Spleen (tissue), 11 donors: ENCODE results near the gene LCORL. TPM values are rescaled to one million over a fixed set of nuclear protein-coding genes. Genes with fewer than 3 reads are reported as not detected.

Experiments
- DNase-seq: peaks from one replicate; pipeline ENCODE4 v3.0.0-alpha.2; 2020
- H3K27ac ChIP-seq, 8 donors: fragments of 200-600 bp; sonication (generic) in 7 of 8; 1 replicate in 4 of 8; 2 replicates in 4 of 8; pipeline versions ENCODE4 v1.5.0 to v1.8.0; 2016 to 2021; ENCODE audit warnings: inconsistent platforms in 4 of 8, mild to moderate bottlenecking in 4 of 8, moderate library complexity in 1 of 8
- H3K27me3 ChIP-seq, 7 donors: fragments of 200-600 bp; sonication (generic) in 6 of 7; replicated peaks in 1 of 7; 1 replicate in 4 of 7; 2 replicates in 3 of 7; pipeline versions ENCODE4 v1.5.0 to v1.8.0; 2016 to 2021; ENCODE audit warnings: inconsistent platforms in 3 of 7, mild to moderate bottlenecking in 1 of 7
- H3K36me3 ChIP-seq, 6 donors: fragments of 200-600 bp; sonication (generic) in 5 of 6; 1 replicate in 4 of 6; 2 replicates in 2 of 6; pipeline versions ENCODE4 v1.5.0 to v1.8.0; 2016 to 2021; ENCODE audit warnings: inconsistent platforms in 2 of 6
- H3K4me1 ChIP-seq, 6 donors: fragments of 200-600 bp; sonication (generic) in 5 of 6; 1 replicate in 3 of 6; 2 replicates in 3 of 6; pipeline versions ENCODE4 v1.5.0 to v1.8.0; 2016 to 2021; ENCODE audit warnings: inconsistent platforms in 3 of 6
- H3K4me3 ChIP-seq, 8 donors: fragments of 200-600 bp; sonication (generic) in 7 of 8; 1 replicate in 4 of 8; 2 replicates in 4 of 8; pipeline versions ENCODE4 v1.5.0 to v1.8.0; 2016 to 2021; ENCODE audit warnings: inconsistent platforms in 4 of 8, mild to moderate bottlenecking in 4 of 8, moderate library complexity in 2 of 8
- H3K9me3 ChIP-seq, 8 donors: fragments of 200-600 bp; sonication (generic) in 7 of 8; 1 replicate in 4 of 8; 2 replicates in 4 of 8; pipeline versions ENCODE4 v1.5.0 to v1.8.0; 2016 to 2021; ENCODE audit warnings: inconsistent platforms in 4 of 8
- POLR2A ChIP-seq, 3 donors: fragments of 450-650 bp; IDR thresholded peaks; one replicate each; pipeline ENCODE4 v1.5.1; 2017; ENCODE audit warnings: antibody characterized with exemption in 3 of 3, mild to moderate bottlenecking in 1 of 3
- POLR2AphosphoS5 ChIP-seq, 3 donors: sonication (generic); formaldehyde crosslinking; IDR thresholded peaks; one replicate each; pipeline ENCODE4 v1.5.1; 2017; ENCODE audit warnings: antibody characterized with exemption in 3 of 3
- WGBS, 5 donors: extraction: QIAGEN DNeasy Blood & Tissue Kit in 3 of 5; methylation state at CpG; one replicate each; pipeline versions ENCODE4 v1.1.5 to v1.1.7; 2013 to 2018; 5-methylcytosine and 5-hydroxymethylcytosine counted together
- intact Hi-C: fragments of 100-400 bp; cut with DNase I; formaldehyde crosslinking; loops from one replicate; pipeline ENCODE4 v1.15.0; 2023; ENCODE audit warnings: low total_unique reads
- polyA plus RNA-seq, 3 donors: library from polyadenylated mRNA; stranded (reverse); fragments of 200-250 nt; gene quantifications; one replicate each; pipeline ENCODE4 v1.2.1, GENCODE V29; 2013
- total RNA-seq, 7 donors: library from RNA; depleted of rRNA in 3 of 7; stranded (reverse); fragments of >200 nt in 3 of 7; fragmentation: NEBNext Ultra II Directional in 4 of 7; extraction: Animal tissue kit (Norgen Biotek cat#: 25700) in 4 of 7; gene quantifications; one replicate each; pipeline versions ENCODE4 v1.1.0 to v1.2.1, GENCODE V29; 2016 to 2021
- TF ChIP-seq, protein P1 (sequence below), 11 experiments: fragments of 200-600 bp in 7 of 11; fragments of 450-650 bp in 4 of 11; sonication (generic) in 4 of 11; IDR thresholded peaks in 8 of 11; conservative IDR thresholded peaks in 3 of 11; 1 replicate in 7 of 11; 2 replicates in 4 of 11; pipeline versions ENCODE4 v1.4.0 to v1.8.0; 2016 to 2021; ENCODE audit warnings: antibody characterized with exemption in 11 of 11, inconsistent platforms in 4 of 11, mild to moderate bottlenecking in 1 of 11
- donor health status: healthy with polysubstance abuse.
- donor health status: DM: no; HTN: no; CAD: no; lungs with moderate emphysema.
- donor health status: DM: no; HTN: no; CAD: no.
- donor health status: Bipolar disorder and iron deficiency.
- donor health status: healthy.
- donor health status: DM: no; HTN: no; CAD: no.
- donor health status: DM: yes; HTN: yes; CAD: no.

The LCORL gene
- total and polyA plus RNA-seq, 10 donors: 1.8 to 48.7 (median 22.6) TPM

DNA sequence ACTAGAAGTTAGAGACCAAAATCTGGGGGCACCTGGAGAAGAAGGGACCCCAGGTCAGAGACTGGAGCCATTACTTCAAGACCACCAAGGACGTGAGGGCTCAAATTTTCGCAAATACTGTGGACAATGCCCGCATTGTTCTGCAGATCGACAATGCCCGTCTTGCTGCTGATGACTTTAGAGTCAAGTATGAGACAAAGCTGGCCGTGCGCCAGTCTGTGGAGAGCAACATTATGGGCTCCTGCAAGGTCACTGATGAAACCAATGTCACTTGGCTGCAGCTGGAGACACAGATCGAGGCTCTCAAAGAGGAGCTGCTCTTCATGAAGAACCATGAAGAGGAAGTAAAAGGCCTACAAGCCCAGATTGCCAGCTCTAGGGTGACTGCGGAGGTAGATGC, 109.5 kb downstream of the LCORL start:
- no peak for DNase-seq
- Histone ChIP-seq H3K9me3 (no peaks in the 10 kb centered on the region), H3K27ac (no peak overlapping the region), H3K27me3 (no peaks in the 10 kb centered on the region), H3K4me3 (no peak overlapping the region), H3K36me3 (peaks cover 0 to 36% (median 12%) of the 10 kb centered on the region in 6 donors), H3K4me1 (no peaks in the 10 kb centered on the region)
- WGBS, 5 donors: 94 to 100% (median 98%) methylated on average over 9 of the region's 9 CpGs
- TF ChIP-seq POLR2AphosphoS5 (IDR thresholded peaks at IDR 0.05) (no peak), POLR2A (IDR thresholded peaks at IDR 0.05) (no peak)
- TF ChIP-seq, protein P1, sequence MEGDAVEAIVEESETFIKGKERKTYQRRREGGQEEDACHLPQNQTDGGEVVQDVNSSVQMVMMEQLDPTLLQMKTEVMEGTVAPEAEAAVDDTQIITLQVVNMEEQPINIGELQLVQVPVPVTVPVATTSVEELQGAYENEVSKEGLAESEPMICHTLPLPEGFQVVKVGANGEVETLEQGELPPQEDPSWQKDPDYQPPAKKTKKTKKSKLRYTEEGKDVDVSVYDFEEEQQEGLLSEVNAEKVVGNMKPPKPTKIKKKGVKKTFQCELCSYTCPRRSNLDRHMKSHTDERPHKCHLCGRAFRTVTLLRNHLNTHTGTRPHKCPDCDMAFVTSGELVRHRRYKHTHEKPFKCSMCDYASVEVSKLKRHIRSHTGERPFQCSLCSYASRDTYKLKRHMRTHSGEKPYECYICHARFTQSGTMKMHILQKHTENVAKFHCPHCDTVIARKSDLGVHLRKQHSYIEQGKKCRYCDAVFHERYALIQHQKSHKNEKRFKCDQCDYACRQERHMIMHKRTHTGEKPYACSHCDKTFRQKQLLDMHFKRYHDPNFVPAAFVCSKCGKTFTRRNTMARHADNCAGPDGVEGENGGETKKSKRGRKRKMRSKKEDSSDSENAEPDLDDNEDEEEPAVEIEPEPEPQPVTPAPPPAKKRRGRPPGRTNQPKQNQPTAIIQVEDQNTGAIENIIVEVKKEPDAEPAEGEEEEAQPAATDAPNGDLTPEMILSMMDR (IDR thresholded peaks at IDR 0.05 in 8 of 11, conservative IDR thresholded peaks at IDR 0.05 in 3 of 11): no peak
- intact Hi-C loops: no loop called here

- TF ChIP-seq, protein P1 (IDR thresholded peaks at IDR 0.05 in 8 of 11, conservative IDR thresholded peaks at IDR 0.05 in 3 of 11): no peak
- TF ChIP-seq POLR2A (IDR thresholded peaks at IDR 0.05): no peak
- no peak for TF ChIP-seq POLR2AphosphoS5 (IDR thresholded peaks at IDR 0.05)
- Histone ChIP-seq H3K27ac (no peak overlapping the region), H3K9me3 (no peaks in the 10 kb centered on the region), H3K4me1 (no peaks in the 10 kb centered on the region), H3K36me3 (peaks cover 0 to 36% (median 12%) of the 10 kb centered on the region in 6 donors), H3K4me3 (no peak overlapping the region), H3K27me3 (no peaks in the 10 kb centered on the region)
- WGBS, 5 donors: 94 to 99% (median 96%) methylated on average over 11 of the region's 11 CpGs
- no peak for DNase-seq
- intact Hi-C loops: no loop called here
Measured at GRCh38 chr4:17911608-17912007, 109.9 kb downstream of the LCORL start.

DNA sequence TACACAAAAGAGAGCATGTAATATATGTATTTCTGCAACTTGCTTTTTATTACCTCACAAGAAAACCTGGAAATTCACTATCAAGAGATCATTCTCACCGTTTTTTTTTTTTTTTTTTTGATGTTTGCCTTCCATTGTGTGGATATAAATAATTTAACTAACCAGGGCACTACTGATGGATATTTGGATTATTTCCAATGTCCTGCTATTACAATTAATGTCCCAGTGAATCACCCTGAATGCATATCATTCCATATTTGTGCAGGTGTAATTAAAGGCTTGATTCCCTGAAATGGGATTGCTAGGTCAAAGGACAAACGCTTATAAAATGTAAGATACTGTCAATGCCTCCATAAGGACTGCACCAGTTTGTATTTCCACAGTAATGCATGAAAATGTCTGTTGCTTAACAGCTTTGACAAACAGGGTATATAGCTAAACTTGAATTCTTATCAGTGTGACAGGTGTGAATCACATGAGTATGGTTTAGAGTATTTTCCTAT, 123.0 kb downstream of the LCORL start:
- no peak for DNase-seq
- H3K4me3 ChIP-seq: no peak overlapping the region
- no peaks in the 10 kb centered on the region for H3K4me1 ChIP-seq
- WGBS, 5 donors: 73 to 90% (median 80%) methylated on average over 2 of the region's 2 CpGs
- TF ChIP-seq, protein P1 (IDR thresholded peaks at IDR 0.05 in 8 of 11, conservative IDR thresholded peaks at IDR 0.05 in 3 of 11): no peak
- no peak for TF ChIP-seq POLR2AphosphoS5 (IDR thresholded peaks at IDR 0.05)
- no peak for TF ChIP-seq POLR2A (IDR thresholded peaks at IDR 0.05)
- peaks cover 0 to 20% (median 0%) of the 10 kb centered on the region in 6 donors for H3K36me3 ChIP-seq
- H3K27ac ChIP-seq: no peak overlapping the region
- no peaks in the 10 kb centered on the region for H3K27me3 ChIP-seq
- no peaks in the 10 kb centered on the region for H3K9me3 ChIP-seq
- intact Hi-C loops: no loop called here

DNA sequence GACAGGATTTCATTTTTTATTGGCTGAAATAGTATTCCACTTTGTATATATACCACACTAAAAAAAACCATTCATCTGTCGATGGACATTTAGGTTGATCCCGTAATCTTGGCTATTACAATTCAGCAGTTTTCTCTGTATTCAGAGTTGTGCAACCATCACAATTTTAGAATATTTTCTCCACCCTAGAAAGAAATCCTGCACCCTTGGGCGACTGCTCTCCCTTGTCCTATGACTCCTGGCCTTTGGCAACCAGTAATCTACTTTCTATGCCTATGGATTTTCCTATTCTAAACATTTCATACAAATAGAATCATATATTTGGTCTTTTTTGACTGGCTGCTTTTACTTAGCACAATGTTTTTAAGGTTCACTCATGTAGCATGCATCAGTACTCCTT, 126.1 kb downstream of the LCORL start:
- Histone ChIP-seq H3K36me3 (peaks cover 0 to 15% (median 0%) of the 10 kb centered on the region in 6 donors), H3K4me3 (no peak overlapping the region), H3K27me3 (no peaks in the 10 kb centered on the region), H3K9me3 (no peaks in the 10 kb centered on the region), H3K4me1 (no peaks in the 10 kb centered on the region), H3K27ac (no peak overlapping the region)
- no peak for DNase-seq
- intact Hi-C loops: no loop called here
- WGBS, 5 donors: 95 to 99% (median 97%) methylated on average over 3 of the region's 3 CpGs
- TF ChIP-seq, protein P1 (IDR thresholded peaks at IDR 0.05 in 8 of 11, conservative IDR thresholded peaks at IDR 0.05 in 3 of 11): no peak
- TF ChIP-seq POLR2AphosphoS5 (IDR thresholded peaks at IDR 0.05): no peak
- TF ChIP-seq POLR2A (IDR thresholded peaks at IDR 0.05): no peak
